HG03159 (cell line): Measurements from ENCODE around the gene STARD13.

ENCODE experiments used
- ATAC-seq: cut with Tn5 transposase; IDR thresholded peaks from one replicate; pipeline ENCODE4 v1.9.1; 2021; ENCODE audit warnings: mild to moderate bottlenecking, moderate library complexity; ENCODE audit not compliant: unreplicated experiment

Gene STARD13

DNA sequence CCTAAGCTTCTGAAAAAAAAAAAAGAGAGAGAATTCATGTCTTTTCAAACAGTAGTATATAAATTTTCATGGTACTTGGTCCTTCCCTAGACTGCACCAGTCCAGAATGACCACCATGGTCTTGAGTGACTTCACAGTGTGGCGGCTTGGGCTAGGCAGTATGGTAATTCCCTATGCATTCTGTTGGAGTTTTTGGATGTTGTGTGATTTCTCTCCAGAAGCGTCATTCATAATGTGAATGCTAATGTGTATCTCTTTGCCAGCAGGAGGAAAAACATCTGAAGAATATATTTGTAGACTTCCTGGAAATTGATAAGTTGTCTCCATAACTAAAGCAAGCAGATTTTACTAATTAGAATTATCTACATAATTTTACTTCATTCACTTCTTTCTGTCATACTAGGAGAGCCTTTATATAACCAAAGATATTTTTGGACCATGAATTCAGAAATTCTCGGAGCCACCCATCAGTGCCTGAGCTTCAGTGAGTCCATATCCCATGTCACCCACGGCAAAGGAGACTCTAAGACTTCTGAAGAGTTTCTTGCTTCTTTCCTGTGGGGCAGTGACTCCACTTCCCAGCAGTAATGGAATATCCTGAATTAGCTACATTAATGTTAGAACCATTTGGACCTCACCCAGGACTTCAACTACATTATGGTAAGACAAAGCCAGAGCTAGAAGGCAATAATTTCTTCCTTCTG lies 8.4 kb downstream of the STARD13 start:
- ATAC-seq, result no peak

- ATAC-seq, result no peak
Observed at GRCh38 chr13:33276570-33276969, 9.0 kb downstream of the STARD13 start.

DNA sequence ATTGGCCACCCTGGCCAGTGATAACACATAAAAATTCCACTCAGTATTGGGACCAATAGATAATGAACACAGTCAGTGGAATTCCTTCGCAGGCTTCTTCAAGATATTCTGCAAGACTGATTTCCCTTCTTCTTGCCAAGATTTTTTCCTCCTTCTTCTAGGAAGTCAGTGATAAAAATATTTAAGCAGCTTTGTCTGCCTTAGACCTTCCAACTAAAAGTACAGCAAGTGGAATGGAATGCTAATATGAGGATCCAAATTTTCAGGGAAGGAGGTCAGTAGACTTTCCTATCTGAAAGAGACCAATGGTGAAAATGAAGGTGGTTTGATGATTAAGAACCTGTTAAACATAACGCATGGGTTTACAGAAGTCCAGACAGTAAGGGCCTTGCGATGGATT lies 9.6 kb downstream of the STARD13 start:
- ATAC-seq, result no peak

DNA sequence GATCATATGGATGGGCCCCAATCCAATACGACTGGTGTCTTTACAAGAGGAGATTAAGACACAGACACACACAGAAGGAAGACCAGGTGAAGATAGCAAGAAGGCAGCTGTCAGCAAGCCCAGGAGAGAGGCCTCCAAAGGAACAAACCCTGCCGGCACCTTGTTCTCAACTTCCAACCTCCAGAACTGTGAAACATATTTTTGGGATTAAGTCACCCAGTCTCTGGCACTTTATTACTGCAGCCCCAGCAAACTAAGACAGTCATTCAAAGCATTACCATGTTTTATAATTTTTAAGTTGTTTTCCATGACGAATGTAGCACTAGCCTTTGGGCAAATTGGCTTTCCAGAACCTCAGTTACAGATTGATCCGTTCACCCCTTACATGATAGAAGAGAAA lies 11.3 kb downstream of the STARD13 start:
- no peak for ATAC-seq

- ATAC-seq, result no peak
Observed at GRCh38 chr13:33272531-33273124, 12.9 kb downstream of the STARD13 start.

GRCh38 chr13:33271759-33272158 lies 13.8 kb downstream of the STARD13 start:
- no peak for ATAC-seq

GRCh38 chr13:33270895-33271538 lies 14.5 kb downstream of the STARD13 start:
- ATAC-seq, result no peak

DNA sequence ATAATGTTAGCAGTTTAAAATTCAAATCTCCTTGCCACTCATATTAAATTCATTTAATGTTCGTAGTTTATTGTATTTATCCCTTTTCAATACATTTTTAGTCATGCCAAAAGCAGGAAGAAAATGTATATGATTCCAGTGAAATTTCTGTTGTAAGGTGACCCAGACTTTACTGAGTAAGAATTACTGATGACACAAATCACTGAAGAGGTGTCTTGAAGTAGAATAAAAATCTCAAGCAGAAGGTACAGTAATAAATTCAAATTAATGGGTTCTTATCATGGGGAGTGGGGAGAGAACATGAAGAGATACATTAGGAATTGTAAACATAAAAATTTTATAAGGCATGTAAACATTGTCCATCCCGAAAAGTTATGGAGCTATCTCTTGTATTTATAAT lies 19.9 kb downstream of the STARD13 start:
- no peak for ATAC-seq

- ATAC-seq, result no peak
Observed at GRCh38 chr13:33265133-33265532, 20.4 kb downstream of the STARD13 start.

GRCh38 chr13:33264620-33264978 lies 21.0 kb downstream of the STARD13 start:
- ATAC-seq, result no peak

GRCh38 chr13:33263976-33264619 lies 21.5 kb downstream of the STARD13 start:
- ATAC-seq, result no peak

DNA sequence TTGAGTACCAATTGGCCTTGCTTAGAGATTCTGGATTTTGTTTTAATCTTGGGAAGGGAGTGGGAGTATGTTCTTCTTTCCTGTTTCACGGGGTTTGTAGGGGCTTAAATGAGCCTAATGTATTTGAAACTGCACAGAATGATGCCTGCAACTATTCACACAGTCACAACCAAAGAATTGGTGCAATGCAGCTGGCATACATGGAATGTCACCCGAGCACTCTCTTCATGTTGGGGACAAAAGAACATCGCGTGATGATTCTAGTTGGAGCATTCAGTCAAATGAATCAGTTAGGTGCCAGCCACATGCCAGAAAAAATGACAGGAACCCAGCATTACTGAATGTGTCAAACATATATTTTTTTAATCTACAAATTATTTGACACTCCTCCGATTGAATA lies 22.1 kb downstream of the STARD13 start:
- no peak for ATAC-seq

GRCh38 chr13:33262997-33263396 lies 22.6 kb downstream of the STARD13 start:
- ATAC-seq, result no peak

DNA sequence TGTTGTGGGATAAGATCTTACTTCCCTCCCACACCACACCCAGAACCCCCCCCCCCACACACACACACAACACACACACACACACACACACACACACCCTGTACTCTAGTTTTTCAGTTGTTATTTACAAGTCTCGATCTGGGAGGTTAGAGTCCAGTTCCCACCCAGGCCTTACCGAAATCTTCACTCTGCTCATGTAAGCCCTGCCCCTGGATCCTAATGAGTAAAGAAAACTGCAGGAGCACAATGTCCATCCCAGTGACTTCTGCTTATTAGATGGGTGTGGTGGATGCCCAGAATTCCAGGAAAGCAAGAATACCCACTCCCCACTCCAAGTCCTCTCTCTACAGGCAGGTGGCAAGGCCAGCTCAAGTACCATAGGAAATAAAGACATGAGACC lies 23.0 kb downstream of the STARD13 start:
- no peak for ATAC-seq

DNA sequence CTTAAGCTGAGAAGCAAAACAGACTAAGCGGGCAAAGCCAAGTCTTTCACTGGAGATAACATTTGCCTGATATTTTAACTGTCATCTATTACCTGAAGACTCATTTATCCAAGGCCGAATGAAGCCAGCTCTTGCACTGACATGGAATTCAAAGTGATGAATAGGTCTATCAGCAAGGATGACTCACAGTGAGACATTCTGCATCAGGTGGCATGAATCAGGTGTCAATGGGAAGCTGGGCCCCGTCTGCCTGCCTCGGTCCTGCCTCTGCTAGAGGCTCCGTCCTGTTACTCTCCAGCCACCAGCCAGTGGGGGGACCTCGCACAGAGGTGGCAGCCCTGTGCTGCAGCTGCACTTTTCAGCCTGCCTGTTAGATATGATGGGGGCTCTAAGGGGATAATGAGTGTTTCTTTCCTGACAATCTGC lies 23.5 kb downstream of the STARD13 start:
- ATAC-seq, result no peak

- ATAC-seq, result no peak
Observed at GRCh38 chr13:33261387-33262061, 24.0 kb downstream of the STARD13 start.

GRCh38 chr13:33260168-33261098 lies 25.1 kb downstream of the STARD13 start:
- ATAC-seq, result no peak

GRCh38 chr13:33259296-33259695 lies 26.3 kb downstream of the STARD13 start:
- ATAC-seq, result no peak

DNA sequence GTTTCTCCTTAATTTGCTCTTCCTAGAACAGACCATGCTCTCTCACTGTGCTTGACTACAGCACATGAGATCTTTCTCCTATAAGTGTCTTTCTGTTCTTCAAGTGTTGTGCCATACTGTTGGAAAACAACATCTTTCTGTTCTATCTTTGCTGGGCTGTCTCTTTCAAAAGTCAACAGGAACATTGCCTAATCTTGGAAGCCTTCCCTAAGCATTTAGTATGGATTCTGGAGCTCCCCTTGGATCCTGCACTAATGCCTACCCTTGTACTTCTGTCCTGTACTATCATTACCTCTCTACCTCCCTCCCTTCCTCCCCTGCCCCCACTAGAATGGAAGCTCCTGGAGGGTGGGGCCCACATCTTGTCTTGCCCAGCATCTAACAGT lies 26.8 kb downstream of the STARD13 start:
- ATAC-seq, result no peak
